ENCODE results near the gene NAA11. TPM values are rescaled to one million over a fixed set of nuclear protein-coding genes. Genes with fewer than 3 reads are reported as not detected.

Gene NAA11
- polyA plus RNA-seq, 1 experiment: not detected

GRCh38 chr4:79272761-79273160 is 53.1 kb downstream of the NAA11 start:
- TF ChIP-seq, protein P1, sequence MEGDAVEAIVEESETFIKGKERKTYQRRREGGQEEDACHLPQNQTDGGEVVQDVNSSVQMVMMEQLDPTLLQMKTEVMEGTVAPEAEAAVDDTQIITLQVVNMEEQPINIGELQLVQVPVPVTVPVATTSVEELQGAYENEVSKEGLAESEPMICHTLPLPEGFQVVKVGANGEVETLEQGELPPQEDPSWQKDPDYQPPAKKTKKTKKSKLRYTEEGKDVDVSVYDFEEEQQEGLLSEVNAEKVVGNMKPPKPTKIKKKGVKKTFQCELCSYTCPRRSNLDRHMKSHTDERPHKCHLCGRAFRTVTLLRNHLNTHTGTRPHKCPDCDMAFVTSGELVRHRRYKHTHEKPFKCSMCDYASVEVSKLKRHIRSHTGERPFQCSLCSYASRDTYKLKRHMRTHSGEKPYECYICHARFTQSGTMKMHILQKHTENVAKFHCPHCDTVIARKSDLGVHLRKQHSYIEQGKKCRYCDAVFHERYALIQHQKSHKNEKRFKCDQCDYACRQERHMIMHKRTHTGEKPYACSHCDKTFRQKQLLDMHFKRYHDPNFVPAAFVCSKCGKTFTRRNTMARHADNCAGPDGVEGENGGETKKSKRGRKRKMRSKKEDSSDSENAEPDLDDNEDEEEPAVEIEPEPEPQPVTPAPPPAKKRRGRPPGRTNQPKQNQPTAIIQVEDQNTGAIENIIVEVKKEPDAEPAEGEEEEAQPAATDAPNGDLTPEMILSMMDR (IDR thresholded peaks at IDR 0.05; ENCODE audit: insufficient read depth, low read depth, low read length): no peak
- Histone ChIP-seq H3K36me3 (ENCODE audit: control insufficient read depth, insufficient read depth, low read length) (no peaks in the 10 kb centered on the region), H3K4me3 (ENCODE audit: low read depth, low read length) (no peak overlapping the region), H3K27me3 (ENCODE audit: control insufficient read depth, insufficient read depth, low read length) (no peaks in the 10 kb centered on the region)
- ChIA-PET CTCF (no interaction called here), POLR2A (no interaction called here)
- DNase-seq (ENCODE audit: low read depth): no peak

GRCh38 chr4:79272126-79272525 is 53.7 kb downstream of the NAA11 start:
- DNase-seq (ENCODE audit: low read depth): no peak
- POLR2A ChIA-PET: no interaction called here
- H3K4me3 ChIP-seq (ENCODE audit: low read depth, low read length): no peak overlapping the region
- TF ChIP-seq, protein P1 (IDR thresholded peaks at IDR 0.05; ENCODE audit: insufficient read depth, low read depth, low read length): no peak
- no peaks in the 10 kb centered on the region for H3K27me3 ChIP-seq (ENCODE audit: control insufficient read depth, insufficient read depth, low read length)
- CTCF ChIA-PET: no interaction called here
- no peaks in the 10 kb centered on the region for H3K36me3 ChIP-seq (ENCODE audit: control insufficient read depth, insufficient read depth, low read length)

- POLR2A ChIA-PET: no interaction called here
Observed at GRCh38 chr4:79267671-79268070, 58.2 kb downstream of the NAA11 start.

More at GRCh38 chr4:79267671-79268070, 58.2 kb downstream of the NAA11 start:
- DNase-seq (ENCODE audit: low read depth): no peak
- TF ChIP-seq, protein P1 (IDR thresholded peaks at IDR 0.05; ENCODE audit: insufficient read depth, low read depth, low read length): no peak
- CTCF ChIA-PET: no interaction called here
- H3K36me3 ChIP-seq (ENCODE audit: control insufficient read depth, insufficient read depth, low read length): no peaks in the 10 kb centered on the region
- no peaks in the 10 kb centered on the region for H3K27me3 ChIP-seq (ENCODE audit: control insufficient read depth, insufficient read depth, low read length)
- H3K4me3 ChIP-seq (ENCODE audit: low read depth, low read length): no peak overlapping the region

Other genes starting within 250 kb of the NAA11 start
- gene GK2, start 82.2 kb upstream of the NAA11 start, polyA plus RNA-seq (2011; rRNA removed): not detected in 2 replicates